Activated T-cell treated with anti-CD3 and anti-CD28 coated beads, Interleukin-2, amount 50 U/mL, for 48 hours (primary cell): Measurements from ENCODE around the gene CRIM1.

ENCODE experiments used
- DNase-seq, 2 experiments: peaks; one replicate each; pipeline ENCODE4 v3.0.0-alpha.2; 2020

Gene CRIM1

GRCh38 chr2:36374585-36374984 is 19.0 kb downstream of the CRIM1 start:
- no peak for DNase-seq

GRCh38 chr2:36376319-36376765 is 20.8 kb downstream of the CRIM1 start:
- DNase-seq: no peak

DNA sequence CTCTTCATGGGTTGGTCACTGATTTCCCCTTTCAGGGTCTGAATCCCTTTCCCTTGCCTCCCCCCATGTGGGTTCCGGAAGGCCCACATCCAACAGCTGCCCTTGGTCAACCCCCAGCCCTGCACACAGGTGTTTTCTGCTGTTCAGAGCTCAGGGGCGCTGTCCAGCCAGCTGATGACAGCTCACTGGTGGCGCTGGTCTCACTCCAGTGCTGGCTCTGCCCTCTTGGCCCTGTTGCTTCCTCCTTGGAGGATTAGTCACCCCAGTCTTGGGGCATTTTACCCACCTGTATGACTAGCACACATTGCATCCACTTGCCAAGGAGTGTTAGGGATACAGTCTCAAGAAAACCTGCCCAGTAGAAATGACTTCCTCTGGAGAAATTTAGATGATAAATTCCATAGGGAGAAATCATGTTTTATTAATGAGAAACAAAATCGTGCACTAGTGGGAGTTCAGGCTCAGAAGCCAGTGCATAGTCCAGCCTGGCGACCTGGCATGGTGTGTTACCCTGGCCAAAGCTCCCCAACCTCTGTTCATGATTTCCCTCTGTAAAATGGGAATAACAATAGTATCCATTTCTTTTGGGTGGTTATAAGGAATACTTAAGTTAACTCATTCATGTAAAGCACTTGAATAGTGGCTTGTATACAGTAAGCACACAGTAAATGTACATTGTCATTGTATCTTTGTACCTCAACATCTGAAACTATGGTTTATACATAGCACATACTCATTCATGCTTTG is 21.6 kb downstream of the CRIM1 start:
- DNase-seq: no peak

GRCh38 chr2:36379710-36380448 is 24.3 kb downstream of the CRIM1 start:
- DNase-seq: peak in 1 of 2 experiments; percentile 28

DNA sequence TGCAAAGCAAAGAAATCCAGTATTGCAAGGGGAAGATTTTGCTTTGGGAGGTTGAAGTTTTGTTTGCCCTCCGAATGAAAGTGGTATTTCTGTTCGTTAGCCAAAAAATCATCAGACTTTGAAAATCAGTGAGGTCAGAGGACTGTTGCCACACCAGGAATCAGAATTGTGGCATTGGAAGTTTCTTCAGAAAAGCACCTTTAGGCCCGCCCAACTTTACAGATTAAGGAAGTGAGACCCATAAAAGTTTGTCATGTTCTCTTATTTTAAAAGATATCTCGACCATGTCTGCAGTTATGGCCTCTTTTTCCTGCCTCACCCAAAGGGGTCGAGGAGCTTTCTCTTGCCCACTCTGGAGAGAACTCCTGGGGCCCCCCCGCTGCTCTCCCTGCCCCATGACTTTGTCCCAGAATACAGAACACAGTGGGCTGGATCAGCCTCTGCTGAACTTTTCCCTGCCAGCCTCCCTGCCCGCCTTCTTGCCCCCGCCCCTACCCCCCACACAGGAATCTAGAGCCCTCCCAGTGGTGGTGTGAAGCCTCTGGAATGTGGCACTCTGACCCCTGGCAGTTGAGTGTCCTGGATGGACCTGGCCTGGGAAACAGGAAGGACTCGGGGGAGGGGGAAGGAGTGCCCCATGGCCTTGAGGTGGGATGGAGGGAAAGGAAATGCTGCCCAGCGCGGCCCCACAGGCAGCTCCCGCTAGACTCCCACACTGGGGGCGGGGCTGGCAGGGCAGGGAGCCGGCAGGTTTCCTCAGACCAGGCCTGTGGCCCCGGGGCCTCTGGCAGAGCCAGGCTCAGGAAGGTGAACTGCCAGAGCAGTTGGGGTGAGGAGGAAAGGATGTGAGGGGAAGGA is 25.3 kb downstream of the CRIM1 start:
- no peak for DNase-seq

DNA sequence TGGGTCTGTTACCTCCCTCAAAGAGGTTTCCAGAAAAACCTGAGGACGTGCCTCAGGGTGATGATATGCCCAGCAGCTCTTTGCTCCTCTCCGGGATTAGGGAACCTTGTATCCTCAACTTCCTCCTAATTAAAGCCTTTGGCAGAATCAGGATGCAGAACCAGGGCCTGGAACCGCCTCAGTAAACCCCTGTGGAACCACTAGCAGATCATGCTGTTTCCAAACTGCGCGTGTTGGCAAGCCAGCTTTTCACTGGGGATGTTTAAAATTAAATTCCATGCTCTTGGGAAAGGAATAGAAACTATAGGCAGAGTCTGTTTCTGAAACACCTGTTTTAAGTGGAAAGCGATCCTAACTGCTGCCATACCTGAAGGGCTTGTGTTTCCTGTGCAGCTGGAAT is 26.4 kb downstream of the CRIM1 start:
- DNase-seq: no peak

DNA sequence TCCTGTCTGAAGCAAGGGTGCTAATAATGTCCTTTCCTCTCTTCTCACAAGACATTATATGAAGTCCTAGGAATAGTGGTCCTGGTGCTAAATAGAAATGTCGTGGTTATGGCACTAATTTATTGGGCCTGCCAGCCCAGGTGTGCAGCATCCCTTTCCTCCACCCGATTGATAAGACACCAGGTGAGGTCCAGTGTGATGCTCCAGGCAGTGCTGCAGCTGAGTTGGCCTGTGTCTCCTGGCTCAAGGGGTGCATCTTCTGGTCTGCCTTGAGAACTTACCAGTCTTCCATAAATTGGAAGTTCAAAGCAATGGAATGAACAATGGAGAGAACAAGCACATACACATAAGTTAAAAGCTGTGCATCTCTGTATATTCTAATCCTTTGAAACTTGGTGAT is 26.9 kb downstream of the CRIM1 start:
- DNase-seq: no peak

DNA sequence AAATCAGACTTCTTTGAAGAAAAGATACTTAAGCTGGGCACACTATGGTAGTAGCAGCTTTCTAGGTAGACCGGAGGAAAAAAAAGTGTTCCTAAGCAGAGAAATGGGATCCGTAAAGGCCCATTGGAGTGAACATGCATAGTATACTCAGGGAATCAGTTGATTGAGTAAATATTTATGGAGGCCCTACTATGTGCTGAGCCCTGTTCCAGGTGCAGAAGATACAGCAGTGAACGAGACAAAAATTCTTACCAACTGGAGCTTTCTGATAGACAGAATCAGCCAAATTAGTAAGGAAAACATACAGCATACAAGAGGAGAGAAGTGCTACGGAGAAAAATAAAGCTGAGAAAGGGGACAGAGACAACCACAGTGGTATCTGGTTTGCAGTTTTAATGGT is 28.1 kb downstream of the CRIM1 start:
- DNase-seq: no peak

GRCh38 chr2:36384454-36384853 is 28.9 kb downstream of the CRIM1 start:
- no peak for DNase-seq

- DNase-seq: no peak
These were observed 30.0 kb downstream of the CRIM1 start for GRCh38 chr2:36385603-36386002.

GRCh38 chr2:36387258-36387916 is 31.8 kb downstream of the CRIM1 start:
- no peak for DNase-seq

- no peak for DNase-seq
These were observed 32.9 kb downstream of the CRIM1 start for GRCh38 chr2:36388472-36388871.

DNA sequence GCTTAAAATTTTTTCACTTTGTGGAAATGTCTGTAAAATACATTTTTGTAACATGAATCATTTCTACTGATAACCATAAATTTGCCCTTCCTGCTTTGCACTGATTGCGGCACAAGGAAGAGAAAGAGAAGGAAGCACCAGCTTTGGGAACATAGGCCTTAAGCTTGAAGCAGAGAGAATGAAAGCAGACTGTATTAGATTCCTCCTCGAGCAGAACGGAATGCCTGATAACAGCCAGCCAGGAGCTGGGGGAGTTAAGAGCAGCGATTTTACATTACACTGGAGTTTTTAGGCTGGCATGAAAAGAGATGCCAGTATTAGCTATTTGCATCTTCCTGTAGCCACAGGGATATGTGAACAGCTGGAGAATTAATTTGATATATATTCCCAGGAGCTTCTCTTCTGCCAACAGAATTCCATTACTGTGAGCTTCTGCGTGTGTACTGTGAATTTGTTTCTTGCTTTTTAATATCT is 33.5 kb downstream of the CRIM1 start:
- DNase-seq: no peak

GRCh38 chr2:36389577-36389976 is 34.0 kb downstream of the CRIM1 start:
- no peak for DNase-seq

DNA sequence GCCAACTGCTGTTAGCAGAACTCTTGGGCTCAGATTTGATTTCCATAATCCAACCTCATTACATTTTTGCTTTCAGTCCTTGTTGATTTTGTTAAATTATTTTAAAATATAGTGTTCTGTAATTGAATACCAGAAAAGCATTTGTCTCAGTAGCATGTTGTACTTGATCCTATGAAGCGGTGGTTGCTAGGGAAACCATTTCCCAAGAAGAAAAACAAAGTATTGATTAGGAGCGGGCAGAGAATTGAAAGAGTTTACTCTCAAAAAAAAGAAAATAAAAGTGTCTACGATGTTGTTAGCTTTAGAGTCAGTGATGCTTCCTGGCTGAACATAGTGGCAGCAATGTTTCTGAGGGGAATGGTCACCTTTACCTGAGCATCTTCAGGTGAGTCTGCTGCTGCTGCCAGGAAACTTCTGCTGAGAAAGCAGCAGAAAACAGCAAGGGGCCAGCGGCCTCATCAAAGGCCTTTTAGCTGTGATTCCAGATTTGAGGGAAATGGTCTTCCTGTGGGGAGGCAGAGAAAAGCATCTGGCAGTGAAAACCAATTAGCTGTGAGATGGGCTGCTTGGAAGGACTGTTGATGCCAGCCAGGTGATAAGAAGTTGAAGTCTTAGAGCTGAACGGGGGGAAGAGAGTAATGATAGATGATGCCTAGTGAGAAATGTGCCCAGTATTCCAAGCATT is 37.1 kb downstream of the CRIM1 start:
- DNase-seq: no peak

- no peak for DNase-seq
These were observed 38.2 kb downstream of the CRIM1 start for GRCh38 chr2:36393738-36394256.

- DNase-seq: no peak
These were observed 39.2 kb downstream of the CRIM1 start for GRCh38 chr2:36394804-36395203.

DNA sequence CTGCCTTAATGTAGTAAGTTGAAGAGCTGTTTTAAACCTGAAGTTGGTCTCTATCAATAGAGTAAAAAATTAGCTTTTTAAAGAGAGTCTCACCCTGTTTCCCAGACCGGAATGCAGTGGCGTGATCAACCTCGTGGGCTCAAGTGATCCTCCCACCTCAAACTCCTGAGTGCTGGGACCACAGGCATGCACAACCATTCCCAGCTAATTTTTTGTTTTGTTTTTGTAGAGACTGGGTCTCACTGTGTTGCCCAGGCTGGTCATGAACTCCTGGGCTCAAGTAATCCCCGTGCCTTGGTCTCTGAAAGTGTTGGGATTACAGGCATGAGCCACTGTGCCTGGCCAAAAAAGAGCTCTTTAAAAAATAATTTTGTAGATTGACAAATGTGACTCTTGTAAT is 40.3 kb downstream of the CRIM1 start:
- no peak for DNase-seq

- no peak for DNase-seq
These were observed 41.4 kb downstream of the CRIM1 start for GRCh38 chr2:36396878-36397539.

DNA sequence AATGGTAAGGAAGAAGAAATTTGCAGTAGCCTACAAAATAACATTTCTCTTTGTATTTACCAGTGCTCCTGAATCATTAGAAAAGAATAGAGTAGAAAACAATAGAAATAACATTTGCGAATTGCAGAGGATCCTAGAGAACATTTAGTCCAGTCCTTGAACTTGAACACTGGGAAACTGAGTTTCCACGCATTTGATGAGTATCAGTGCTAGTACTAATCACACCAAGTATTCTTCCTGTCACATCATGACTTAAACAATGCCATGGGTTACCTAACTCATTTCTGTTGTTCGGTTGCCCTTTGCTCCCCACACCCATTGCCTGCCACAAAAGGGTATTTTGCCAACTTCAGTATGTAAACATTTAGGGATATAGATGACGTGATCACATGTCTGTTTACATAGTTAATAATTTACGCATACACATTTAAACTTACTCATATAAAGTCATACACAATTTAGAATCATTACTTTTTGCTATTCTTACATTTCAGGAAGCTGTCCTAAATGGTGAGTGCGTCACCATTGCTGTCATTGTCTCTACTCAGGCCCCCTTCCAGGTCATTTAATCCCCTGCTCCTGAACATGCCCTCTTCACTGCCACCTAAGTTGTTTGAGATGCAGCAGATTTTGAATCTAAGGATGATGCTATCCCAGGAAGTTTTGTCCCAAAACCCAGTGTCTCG is 42.3 kb downstream of the CRIM1 start:
- DNase-seq: no peak

GRCh38 chr2:36399050-36399449 is 43.5 kb downstream of the CRIM1 start:
- DNase-seq: no peak
